Thymus (tissue), 2 donors: ENCODE results near the gene HDAC1. TPM values are rescaled to one million over a fixed set of nuclear protein-coding genes. Genes with fewer than 3 reads are reported as not detected.

ENCODE experiments used
- polyA plus RNA-seq: library from polyadenylated mRNA; stranded (reverse); fragments of 200-250 nt; gene quantifications from one replicate; pipeline ENCODE4 v1.2.3, GENCODE V29; 2013
- total RNA-seq: library from RNA; stranded (reverse); fragments of 120-200 nt; gene quantifications from one replicate; pipeline ENCODE4 v1.2.4, GENCODE V29; 2013
- donor health status: healthy.

The HDAC1 gene
- total and polyA plus RNA-seq, 2 donors: 103 to 150 TPM

Other genes starting within 250 kb of the HDAC1 start
- 4.7 TPM for gene TMEM39B, start 219.1 kb upstream of the HDAC1 start, total RNA-seq
- 13.1 TPM for gene TMEM39B, start 219.1 kb upstream of the HDAC1 start, polyA plus RNA-seq
- gene KPNA6, start 184.0 kb upstream of the HDAC1 start, total RNA-seq: 17.1 TPM
- gene KPNA6, start 184.0 kb upstream of the HDAC1 start, polyA plus RNA-seq: 10.0 TPM
- gene TXLNA, start 112.4 kb upstream of the HDAC1 start, total RNA-seq: 33.1 TPM
- 17.7 TPM for gene TXLNA, start 112.4 kb upstream of the HDAC1 start, polyA plus RNA-seq
- 64.1 TPM for gene CCDC28B, start 91.5 kb upstream of the HDAC1 start, total RNA-seq
- gene CCDC28B, start 91.5 kb upstream of the HDAC1 start, polyA plus RNA-seq: 28.7 TPM
- 3.0 TPM for gene IQCC, start 86.4 kb upstream of the HDAC1 start, total RNA-seq
- 2.8 TPM for gene IQCC, start 86.4 kb upstream of the HDAC1 start, polyA plus RNA-seq
- not detected for gene DCDC2B, start 83.0 kb upstream of the HDAC1 start, total RNA-seq
- 0.09 TPM for gene DCDC2B, start 83.0 kb upstream of the HDAC1 start, polyA plus RNA-seq
- gene TMEM234, start 69.7 kb upstream of the HDAC1 start, total RNA-seq: 8.5 TPM
- 15.4 TPM for gene TMEM234, start 69.7 kb upstream of the HDAC1 start, polyA plus RNA-seq
- 161 TPM for gene EIF3I, start 69.7 kb upstream of the HDAC1 start, total RNA-seq
- gene EIF3I, start 69.7 kb upstream of the HDAC1 start, polyA plus RNA-seq: 155 TPM
- 1.2 TPM for gene FAM167B, start 44.9 kb upstream of the HDAC1 start, total RNA-seq
- gene FAM167B, start 44.9 kb upstream of the HDAC1 start, polyA plus RNA-seq: 6.8 TPM
- 467 TPM for gene LCK, start 40.8 kb upstream of the HDAC1 start, total RNA-seq
- 175 TPM for gene LCK, start 40.8 kb upstream of the HDAC1 start, polyA plus RNA-seq
- gene MARCKSL1, start 44.1 kb downstream of the HDAC1 start, total RNA-seq: 89.0 TPM
- gene MARCKSL1, start 44.1 kb downstream of the HDAC1 start, polyA plus RNA-seq: 113 TPM
- gene FAM229A, start 70.4 kb downstream of the HDAC1 start, total RNA-seq: 1.6 TPM
- gene FAM229A, start 70.4 kb downstream of the HDAC1 start, polyA plus RNA-seq: 14.6 TPM
- 0.28 TPM for gene TSSK3, start 70.5 kb downstream of the HDAC1 start, total RNA-seq
- 2.6 TPM for gene TSSK3, start 70.5 kb downstream of the HDAC1 start, polyA plus RNA-seq
- gene BSDC1, start 102.4 kb downstream of the HDAC1 start, total RNA-seq: 35.3 TPM
- gene BSDC1, start 102.4 kb downstream of the HDAC1 start, polyA plus RNA-seq: 36.6 TPM
- 0.05 TPM for gene ZBTB8B, start 173.0 kb downstream of the HDAC1 start, total RNA-seq
- gene ZBTB8B, start 173.0 kb downstream of the HDAC1 start, polyA plus RNA-seq: 0.05 TPM
- 2.2 TPM for gene ZBTB8A, start 247.3 kb downstream of the HDAC1 start, total RNA-seq
- 2.1 TPM for gene ZBTB8A, start 247.3 kb downstream of the HDAC1 start, polyA plus RNA-seq